Measurements from ENCODE around the gene SUMF1.

GRCh38 chr3:4493014-4493940 is 26.2 kb upstream of the SUMF1 start, which contains the start of gene ITPR1:
- TF ChIP-seq CEBPB (IDR thresholded peaks at IDR 0.05) = no peak
- no peak for TF ChIP-seq EP300 (IDR thresholded peaks at IDR 0.05; ENCODE audit: borderline replicate concordance)
- no peak for TF ChIP-seq USF1 (IDR thresholded peaks at IDR 0.05)
- no peak for TF ChIP-seq RAD21 (IDR thresholded peaks at IDR 0.05; ENCODE audit: low read depth)
- 0 out of 2 replicates have a peak, but pooled peaks have one; percentile 24 for TF ChIP-seq TCF12 (IDR thresholded peaks at IDR 0.05; ENCODE audit: low read depth)
- peak; percentile 39 for TF ChIP-seq MAX (IDR thresholded peaks at IDR 0.05)
- no peak for TF ChIP-seq CREB1 (IDR thresholded peaks at IDR 0.05; ENCODE audit: low read depth)
- TF ChIP-seq TAF1 (IDR thresholded peaks at IDR 0.05; ENCODE audit: low read depth) = peak; percentile 81
- TF ChIP-seq YY1 (IDR thresholded peaks at IDR 0.05; ENCODE audit: low read depth) = no peak
- TF ChIP-seq NFIC (IDR thresholded peaks at IDR 0.05) = no peak
- TF ChIP-seq REST (IDR thresholded peaks at IDR 0.05; ENCODE audit: low read depth) = no peak
- TF ChIP-seq ZBTB7A (IDR thresholded peaks at IDR 0.05; ENCODE audit: low read depth) = no peak
- no peak for TF ChIP-seq TEAD4 (IDR thresholded peaks at IDR 0.05)

Data from Ishikawa (cell line).